ENCODE results near the gene IL20. TPM values are rescaled to one million over a fixed set of nuclear protein-coding genes. Genes with fewer than 3 reads are reported as not detected.

IL20 gene
- total and polyA plus RNA-seq, 2 of the 8 experiments (the other 6 are each of a cell fraction or from before 2014, with no cell fraction given) = not detected

DNA sequence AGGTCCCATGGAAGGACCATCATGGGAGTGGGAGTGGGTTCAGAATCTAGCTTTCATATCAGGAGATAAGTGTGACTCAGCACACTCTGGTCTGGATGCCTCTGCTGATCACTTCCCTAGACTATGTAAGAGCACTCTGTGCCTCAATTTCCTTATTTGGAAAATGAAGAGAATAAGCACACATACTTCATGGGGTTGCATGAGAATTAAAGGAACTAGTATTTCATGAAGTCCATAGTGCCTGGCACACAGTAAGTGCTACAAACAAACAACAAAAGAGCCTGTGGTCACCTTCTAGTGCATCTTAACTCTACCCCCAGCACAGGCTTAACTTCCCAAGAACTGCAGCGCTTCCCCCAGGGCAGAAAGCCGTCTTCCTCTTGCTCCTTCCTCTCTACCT lies 9.6 kb upstream of the IL20 start:
- WGBS, 2 experiments (ENCODE audit: extremely low coverage in 1 of 2, insufficient coverage in 1 of 2, insufficient read length in 1 of 2, insufficient replicate concordance in 2 of 2, low coverage in 1 of 2, low lambda C conversion rate in 2 of 2, missing lambda C conversion rate in 1 of 2) = 84% methylated on average over 2 of the region's 2 CpGs; no CpG with 5 or more reads in 1 of the 2 experiments
- Histone ChIP-seq H3K14ac (ENCODE audit: insufficient read length) (no peak overlapping the region), H3K18ac (ENCODE audit: extremely low read depth, low read length) (no peak overlapping the region), H4K91ac (replicated peaks; ENCODE audit: insufficient read length, low read length) (no peak overlapping the region), H3K79me2 (ENCODE audit: control insufficient read depth in 1 of 2, insufficient read depth in 2 of 2, low read length in 2 of 2) (no peaks in the 10 kb centered on the region), H3K9me3 (ENCODE audit: insufficient read depth in 2 of 2, low read depth in 1 of 2, low read length in 1 of 2) (0 out of 4 replicates have a peak, but pooled peaks cover 0 to 4% of the 10 kb centered on the region in 2 experiments), H2BK15ac (ENCODE audit: low read length) (no peak overlapping the region), H3K4me2 (ENCODE audit: insufficient read depth in 1 of 2, low read depth in 2 of 2, low read length in 2 of 2) (no peak overlapping the region), H3K27me3 (replicated peaks in 1 of 4; ENCODE audit: control insufficient read depth in 3 of 4, extremely low read depth in 1 of 4, insufficient read depth in 3 of 4, low read length in 3 of 4) (no peaks in the 10 kb centered on the region), H3K9ac (replicated peaks in 1 of 4; ENCODE audit: extremely low read depth in 1 of 4, low read depth in 3 of 4, low read length in 3 of 4) (no peak overlapping the region), H4K5ac (ENCODE audit: insufficient read length, low read depth, low read length) (no peak overlapping the region), H3K36me3 (ENCODE audit: control insufficient read depth in 2 of 4, insufficient read depth in 4 of 4, low read length in 3 of 4) (no peaks in the 10 kb centered on the region), H3K27ac (ENCODE audit: low read depth, low read length) (no peak overlapping the region), H3K56ac (replicated peaks; ENCODE audit: insufficient read length, low read depth, low read length) (no peak overlapping the region), H3K23ac (ENCODE audit: insufficient read length) (no peak overlapping the region), H4K8ac (ENCODE audit: extremely low read depth, insufficient read depth, low read length) (no peak overlapping the region), H3K79me1 (ENCODE audit: low read depth, low read length) (no peaks in the 10 kb centered on the region), H3K4me1 (replicated peaks in 1 of 4; ENCODE audit: control insufficient read depth in 3 of 4, insufficient read depth in 4 of 4, low read length in 3 of 4) (no peaks in the 10 kb centered on the region), H2AK5ac (ENCODE audit: low read depth, low read length) (no peak overlapping the region), H2BK20ac (ENCODE audit: low read length) (no peak overlapping the region), H3K23me2 (ENCODE audit: low read depth, low read length) (no peaks in the 10 kb centered on the region), H2AFZ (ENCODE audit: low read length) (no peak overlapping the region), H3K4me3 (ENCODE audit: extremely low read depth in 1 of 4, insufficient read depth in 2 of 4, low read depth in 3 of 4, low read length in 4 of 4) (no peak overlapping the region), H3K4ac (replicated peaks; ENCODE audit: insufficient read length, low read depth, low read length) (no peak overlapping the region), H2BK5ac (ENCODE audit: low read depth, low read length) (no peak overlapping the region), H2BK12ac (ENCODE audit: low read depth, low read length) (no peak overlapping the region), H2BK120ac (replicated peaks; ENCODE audit: low read depth, low read length) (no peak overlapping the region), H4K20me1 (replicated peaks in 1 of 2; ENCODE audit: control insufficient read depth in 1 of 2, insufficient read depth in 2 of 2, low read length in 2 of 2) (no peaks in the 10 kb centered on the region)
- DNase-seq (ENCODE audit: low read depth in 1 of 2, low spot score in 2 of 2) = no peak
- ChIA-PET POLR2A (ENCODE audit: partially characterized antibody) (no interaction called here), CTCF (ENCODE audit: partially characterized antibody) (interaction anchor here (0.8 to 7.7 kb wide), 25 partner anchors 9 to 263 kb away, joined by 3 to 60 read pairs (median 5); partner anchors contain the start of genes IL20 and IL24)
- FAIRE-seq = no peak
- TF ChIP-seq TAF7 (optimal IDR thresholded peaks at IDR 0.05; ENCODE audit: borderline replicate concordance, low read depth, low read length) (no peak), EZH2 (IDR thresholded peaks at IDR 0.05; ENCODE audit: low read depth, low read length, severe bottlenecking) (no peak), TAF1 (IDR thresholded peaks at IDR 0.05; ENCODE audit: low read depth, low read length) (no peak), RNF2 (IDR thresholded peaks at IDR 0.05; ENCODE audit: borderline replicate concordance, low read depth, low read length, missing control alignments, poor library complexity, severe bottlenecking) (no peak), HDAC6 (IDR thresholded peaks at IDR 0.05; ENCODE audit: low read depth, low read length) (no peak)

Data from H1 (cell line).